Thyroid gland (tissue), 4 donors: ENCODE measurements around the gene ENPP4.

Source experiments
- CTCF ChIP-seq, 6 experiments: fragments of 200-600 bp in 3 of 6; fragments of 450-650 bp in 3 of 6; sonication (generic) in 3 of 6; IDR thresholded peaks; one replicate each; pipeline ENCODE4 v1.5.1; 2016 to 2019; ENCODE audit warnings: antibody characterized with exemption in 6 of 6, mild to moderate bottlenecking in 2 of 6, inconsistent platforms in 1 of 6, moderate library complexity in 1 of 6
- POLR2A ChIP-seq, 2 donors: fragments of 450-650 bp; IDR thresholded peaks; one replicate each; pipeline ENCODE4 v1.6.1; 2017; ENCODE audit warnings: antibody characterized with exemption in 2 of 2, mild to moderate bottlenecking in 2 of 2, moderate library complexity in 1 of 2

- TF ChIP-seq CTCF (IDR thresholded peaks at IDR 0.05) (no peak), POLR2A (IDR thresholded peaks at IDR 0.05) (no peak)
These were observed 14.5 kb downstream of the ENPP4 start for GRCh38 chr6:46144270-46144669.
